ENCODE data around the gene MYT1. TPM values are rescaled to one million over a fixed set of nuclear protein-coding genes. Genes with fewer than 3 reads are reported as not detected.

The MYT1 gene
- polyA plus RNA-seq, 1 of the 3 experiments (the other 2 are of a cell fraction) = 0.10 TPM

DNA sequence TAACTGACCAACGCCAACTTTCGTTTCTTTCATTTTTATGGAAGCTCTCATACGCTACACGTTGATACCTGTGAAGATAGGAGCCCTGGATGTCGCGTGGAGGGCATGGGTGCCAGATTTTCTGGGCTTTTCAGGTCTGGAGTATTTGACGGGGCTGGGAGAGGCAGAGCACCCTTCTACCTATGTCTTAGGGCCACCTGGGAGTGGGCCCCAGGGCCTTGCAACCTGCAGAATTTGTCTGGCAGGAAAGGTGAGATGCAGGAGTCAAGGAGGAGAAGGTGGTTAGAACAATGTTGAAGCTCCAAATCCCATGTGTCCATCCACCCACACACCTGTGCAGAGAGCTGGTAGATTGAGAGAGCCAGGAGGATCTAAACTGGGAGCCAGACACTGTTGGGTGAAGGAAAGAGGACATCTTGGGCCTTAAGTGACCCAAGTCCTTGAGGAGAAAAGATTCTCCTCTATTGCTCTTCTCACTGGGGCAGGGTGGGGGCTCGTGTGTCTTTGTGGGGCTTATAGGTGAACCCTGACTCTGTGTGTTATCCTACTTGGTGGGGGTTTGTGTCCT, 63.9 kb downstream of the MYT1 start:
- no peak overlapping the region for H2AFZ ChIP-seq (ENCODE audit: low read depth)
- H4K20me1 ChIP-seq (ENCODE audit: insufficient read depth) = no peaks in the 10 kb centered on the region
- no peaks in the 10 kb centered on the region for H3K79me2 ChIP-seq (ENCODE audit: insufficient read depth)
- H3K4me2 ChIP-seq = no peak overlapping the region
- no peak overlapping the region for H3K9ac ChIP-seq
- H3K27me3 ChIP-seq (ENCODE audit: insufficient read depth) = no peaks in the 10 kb centered on the region
- CTCF ChIA-PET = interaction anchor here (1.5 kb wide), 1 partner anchor 18 kb away, joined by 4 read pairs; no protein-coding TSS in a partner anchor
- H3K4me1 ChIP-seq (ENCODE audit: control insufficient read depth in 1 of 2, insufficient read depth in 2 of 2, low read depth in 1 of 2, low read length in 1 of 2) = peaks cover 15 to 20% of the 10 kb centered on the region in 2 experiments; a peak in 2 of 4 replicates
- H3K9me2 ChIP-seq = no peaks in the 10 kb centered on the region
- no peaks in the 10 kb centered on the region for H3K36me3 ChIP-seq (replicated peaks in 1 of 2; ENCODE audit: control insufficient read depth in 1 of 2, insufficient read depth in 2 of 2, low read length in 1 of 2)
- H3K9me3 ChIP-seq = no peaks in the 10 kb centered on the region
- H3K4me3 ChIP-seq (ENCODE audit: low read depth in 2 of 2, low read length in 1 of 2) = no peak overlapping the region
- POLR2A ChIA-PET = no interaction called here
- no peak for TF ChIP-seq TEAD4 (IDR thresholded peaks at IDR 0.05; ENCODE audit: borderline replicate concordance, insufficient read depth)
- no peak for TF ChIP-seq TAF1 (IDR thresholded peaks at IDR 0.05; ENCODE audit: borderline replicate concordance, low read depth, low read length)
- H3F3A ChIP-seq (replicated peaks; ENCODE audit: insufficient read depth) = no peaks in the 10 kb centered on the region
- WGBS (ENCODE audit: low lambda C conversion rate) = 57% methylated on average over 8 of the region's 8 CpGs
- DNase-seq = no peak
- H3K27ac ChIP-seq (ENCODE audit: low read depth in 2 of 2, low read length in 1 of 2) = no peak overlapping the region

DNA sequence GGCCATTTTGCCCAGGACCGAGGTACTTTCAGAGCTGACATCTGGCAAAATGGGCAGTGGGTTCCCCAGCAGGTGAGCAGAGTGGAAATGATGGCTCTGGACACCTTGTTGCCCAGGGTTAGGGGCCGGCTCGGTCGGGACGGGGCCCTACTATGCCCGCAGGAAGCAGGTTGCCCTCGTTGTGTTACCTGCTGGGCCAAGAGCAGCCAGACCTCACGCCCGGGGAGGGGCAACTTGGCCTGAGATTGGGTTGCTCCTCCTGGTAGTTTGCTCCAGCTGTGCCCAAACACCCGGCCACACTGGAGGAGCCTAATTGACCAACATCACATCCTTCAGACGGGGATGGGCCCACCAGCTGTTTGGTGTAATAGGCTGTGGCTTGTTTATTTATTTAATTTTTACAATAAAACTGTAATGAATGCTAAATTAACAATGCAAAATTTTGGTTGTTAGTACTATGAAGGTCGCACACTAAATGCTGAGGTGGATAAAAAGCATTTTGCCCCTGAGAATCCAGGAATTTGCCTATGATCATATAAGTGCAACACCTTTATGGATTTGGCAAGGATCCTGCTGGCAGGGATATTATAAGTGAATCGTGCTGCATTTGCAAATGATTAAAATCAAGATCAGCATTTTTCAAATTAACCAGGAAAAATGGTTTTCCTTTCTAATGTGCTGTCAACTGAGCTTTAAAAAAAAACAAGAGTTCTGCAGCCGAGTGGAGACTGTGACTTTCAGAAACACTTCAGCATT, 64.7 kb downstream of the MYT1 start:
- Histone ChIP-seq H3F3A (replicated peaks; ENCODE audit: insufficient read depth) (no peaks in the 10 kb centered on the region), H3K79me2 (ENCODE audit: insufficient read depth) (no peaks in the 10 kb centered on the region), H3K9ac (no peak overlapping the region), H3K9me3 (no peaks in the 10 kb centered on the region), H4K20me1 (ENCODE audit: insufficient read depth) (no peaks in the 10 kb centered on the region), H3K4me2 (no peak overlapping the region), H3K36me3 (replicated peaks in 1 of 2; ENCODE audit: control insufficient read depth in 1 of 2, insufficient read depth in 2 of 2, low read length in 1 of 2) (no peaks in the 10 kb centered on the region), H2AFZ (ENCODE audit: low read depth) (no peak overlapping the region), H3K9me2 (no peaks in the 10 kb centered on the region), H3K4me1 (ENCODE audit: control insufficient read depth in 1 of 2, insufficient read depth in 2 of 2, low read depth in 1 of 2, low read length in 1 of 2) (peaks cover 10 to 24% of the 10 kb centered on the region in 2 experiments; a peak in 2 of 4 replicates), H3K27me3 (ENCODE audit: insufficient read depth) (no peaks in the 10 kb centered on the region), H3K27ac (ENCODE audit: low read depth in 2 of 2, low read length in 1 of 2) (no peak overlapping the region), H3K4me3 (ENCODE audit: low read depth in 2 of 2, low read length in 1 of 2) (no peak overlapping the region)
- ChIA-PET CTCF (interaction anchor here (1.5 kb wide), 1 partner anchor 17 kb away, joined by 4 read pairs; no protein-coding TSS in a partner anchor), POLR2A (no interaction called here)
- 47% methylated on average over 8 of the region's 14 CpGs for WGBS (ENCODE audit: low lambda C conversion rate)
- no peak for DNase-seq
- no peak for TF ChIP-seq RAD21 (IDR thresholded peaks at IDR 0.05; ENCODE audit: low read length)
- TF ChIP-seq ELF1 (IDR thresholded peaks at IDR 0.05) = no peak
- TF ChIP-seq MEF2A (IDR thresholded peaks at IDR 0.05; ENCODE audit: borderline replicate concordance, low read depth) = no peak
- TF ChIP-seq RCOR1 (IDR thresholded peaks at IDR 0.05; ENCODE audit: low read length) = no peak
- no peak for TF ChIP-seq RFX5 (IDR thresholded peaks at IDR 0.05; ENCODE audit: low read length)
- TF ChIP-seq POLR2AphosphoS5 (IDR thresholded peaks at IDR 0.05; ENCODE audit: low read depth, low read length) = no peak
- TF ChIP-seq EZH2phosphoT487 (IDR thresholded peaks at IDR 0.05; ENCODE audit: borderline replicate concordance, low read depth) = no peak
- no peak for TF ChIP-seq FOXM1 (IDR thresholded peaks at IDR 0.05; ENCODE audit: low read depth)
- TF ChIP-seq MXI1 (IDR thresholded peaks at IDR 0.05; ENCODE audit: low read depth, low read length) = no peak
- TF ChIP-seq EP300 (IDR thresholded peaks at IDR 0.05; ENCODE audit: borderline replicate concordance in 1 of 2, low read depth in 1 of 2, low read length in 1 of 2) = no peak
- no peak for TF ChIP-seq GATA2 (CRISPR knock-in tag; IDR thresholded peaks at IDR 0.05)
- TF ChIP-seq, protein P1, sequence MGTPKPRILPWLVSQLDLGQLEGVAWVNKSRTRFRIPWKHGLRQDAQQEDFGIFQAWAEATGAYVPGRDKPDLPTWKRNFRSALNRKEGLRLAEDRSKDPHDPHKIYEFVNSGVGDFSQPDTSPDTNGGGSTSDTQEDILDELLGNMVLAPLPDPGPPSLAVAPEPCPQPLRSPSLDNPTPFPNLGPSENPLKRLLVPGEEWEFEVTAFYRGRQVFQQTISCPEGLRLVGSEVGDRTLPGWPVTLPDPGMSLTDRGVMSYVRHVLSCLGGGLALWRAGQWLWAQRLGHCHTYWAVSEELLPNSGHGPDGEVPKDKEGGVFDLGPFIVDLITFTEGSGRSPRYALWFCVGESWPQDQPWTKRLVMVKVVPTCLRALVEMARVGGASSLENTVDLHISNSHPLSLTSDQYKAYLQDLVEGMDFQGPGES (IDR thresholded peaks at IDR 0.05; ENCODE audit: low read depth, low read length) = no peak
